ENCODE measurements around the gene ERCC3. TPM values are rescaled to one million over a fixed set of nuclear protein-coding genes. Genes with fewer than 3 reads are reported as not detected.

The ERCC3 gene
- polyA plus RNA-seq, 1 experiment = 48.5 TPM

- ChIA-PET POLR2A (no interaction called here), CTCF (interaction anchor here (1.1 to 1.5 kb wide), 3 partner anchors 13 to 199 kb away, joined by 3 to 4 read pairs (median 3); partner anchors contain the start of gene ERCC3)
- DNase-seq (ENCODE audit: low read depth) = no peak
- Histone ChIP-seq H3K4me3 (ENCODE audit: low read depth, low read length) (no peak overlapping the region), H3K36me3 (ENCODE audit: control insufficient read depth, insufficient read depth, low read length) (peaks cover 20% of the 10 kb centered on the region), H3K27me3 (ENCODE audit: control insufficient read depth, insufficient read depth, low read length) (no peaks in the 10 kb centered on the region)
- TF ChIP-seq CTCF (IDR thresholded peaks at IDR 0.05; ENCODE audit: insufficient read depth, low read depth, low read length) = no peak
Measured at GRCh38 chr2:127280693-127281092, 13.3 kb downstream of the ERCC3 start.

GRCh38 chr2:127279781-127280180 is 14.2 kb downstream of the ERCC3 start:
- Histone ChIP-seq H3K4me3 (ENCODE audit: low read depth, low read length) (no peak overlapping the region), H3K27me3 (ENCODE audit: control insufficient read depth, insufficient read depth, low read length) (no peaks in the 10 kb centered on the region), H3K36me3 (ENCODE audit: control insufficient read depth, insufficient read depth, low read length) (peaks cover 21% of the 10 kb centered on the region)
- CTCF ChIA-PET = interaction anchor here (1.3 to 1.5 kb wide), 2 partner anchors 83 to 200 kb away, joined by 3 to 4 read pairs; no protein-coding TSS in a partner anchor
- POLR2A ChIA-PET = no interaction called here
- TF ChIP-seq CTCF (IDR thresholded peaks at IDR 0.05; ENCODE audit: insufficient read depth, low read depth, low read length) = no peak
- no peak for DNase-seq (ENCODE audit: low read depth)

GRCh38 chr2:127278959-127279358 is 15.0 kb downstream of the ERCC3 start:
- no peak overlapping the region for H3K4me3 ChIP-seq (ENCODE audit: low read depth, low read length)
- H3K27me3 ChIP-seq (ENCODE audit: control insufficient read depth, insufficient read depth, low read length) = no peaks in the 10 kb centered on the region
- DNase-seq (ENCODE audit: low read depth) = no peak
- POLR2A ChIA-PET = no interaction called here
- CTCF ChIA-PET = interaction anchor here (1.1 kb wide), 1 partner anchor 11 kb away, joined by 4 read pairs; no protein-coding TSS in a partner anchor
- H3K36me3 ChIP-seq (ENCODE audit: control insufficient read depth, insufficient read depth, low read length) = peaks cover 21% of the 10 kb centered on the region
- no peak for TF ChIP-seq CTCF (IDR thresholded peaks at IDR 0.05; ENCODE audit: insufficient read depth, low read depth, low read length)

- H3K4me3 ChIP-seq (ENCODE audit: low read depth, low read length) = no peak overlapping the region
- ChIA-PET POLR2A (no interaction called here), CTCF (no interaction called here)
- no peak for DNase-seq (ENCODE audit: low read depth)
- peaks cover 23% of the 10 kb centered on the region for H3K36me3 ChIP-seq (ENCODE audit: control insufficient read depth, insufficient read depth, low read length)
- TF ChIP-seq CTCF (IDR thresholded peaks at IDR 0.05; ENCODE audit: insufficient read depth, low read depth, low read length) = no peak
- no peaks in the 10 kb centered on the region for H3K27me3 ChIP-seq (ENCODE audit: control insufficient read depth, insufficient read depth, low read length)
Measured at GRCh38 chr2:127277028-127277427, 16.9 kb downstream of the ERCC3 start.

- Histone ChIP-seq H3K4me3 (ENCODE audit: low read depth, low read length) (no peak overlapping the region), H3K27me3 (ENCODE audit: control insufficient read depth, insufficient read depth, low read length) (no peaks in the 10 kb centered on the region), H3K36me3 (ENCODE audit: control insufficient read depth, insufficient read depth, low read length) (peaks cover 33% of the 10 kb centered on the region)
- no peak for TF ChIP-seq CTCF (IDR thresholded peaks at IDR 0.05; ENCODE audit: insufficient read depth, low read depth, low read length)
- POLR2A ChIA-PET = no interaction called here
- no peak for DNase-seq (ENCODE audit: low read depth)
- CTCF ChIA-PET = no interaction called here
Measured at GRCh38 chr2:127275789-127276188, 18.2 kb downstream of the ERCC3 start.
